SW 1271 (cell line): ENCODE measurements around the gene C2CD3.

Experiments used
- DNase-seq, 2 experiments: peaks; one replicate each; lab custom pipeline; 2025; lab: John Stamatoyannopoulos, UW

The C2CD3 gene

DNA sequence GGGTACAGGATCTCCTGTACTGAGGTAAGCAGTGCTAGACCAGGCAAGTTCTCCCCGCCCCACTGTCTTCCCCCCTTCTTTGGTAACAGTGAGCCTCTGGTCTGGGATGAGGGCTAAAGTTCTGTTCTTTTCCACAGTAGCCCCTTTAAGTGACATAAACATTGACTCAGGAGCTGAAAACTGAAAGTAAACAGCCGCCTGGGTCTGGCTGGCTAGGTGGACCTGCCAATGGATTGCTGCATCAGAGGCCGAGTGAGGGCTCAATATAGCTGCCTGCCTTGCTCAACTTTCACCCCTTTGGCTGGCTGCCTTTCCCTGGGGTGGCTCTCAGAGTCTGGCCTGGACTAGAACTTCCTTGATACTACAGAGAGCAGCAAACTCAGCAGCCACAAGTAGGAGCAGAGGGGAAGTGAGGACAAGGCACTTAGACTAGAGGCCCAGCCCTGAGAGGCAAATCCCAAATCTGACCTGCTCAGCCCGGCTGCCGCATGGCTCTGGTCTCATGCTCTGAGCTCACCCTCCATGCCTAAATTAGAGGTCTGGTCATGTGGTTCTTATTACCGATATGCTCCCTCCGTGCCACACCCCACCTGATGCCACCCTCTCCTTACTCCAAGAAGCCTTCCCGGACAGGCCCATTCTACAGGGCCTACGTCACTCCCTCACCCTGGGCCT lies 152.3 kb downstream of the C2CD3 start:
- no peak for DNase-seq

DNA sequence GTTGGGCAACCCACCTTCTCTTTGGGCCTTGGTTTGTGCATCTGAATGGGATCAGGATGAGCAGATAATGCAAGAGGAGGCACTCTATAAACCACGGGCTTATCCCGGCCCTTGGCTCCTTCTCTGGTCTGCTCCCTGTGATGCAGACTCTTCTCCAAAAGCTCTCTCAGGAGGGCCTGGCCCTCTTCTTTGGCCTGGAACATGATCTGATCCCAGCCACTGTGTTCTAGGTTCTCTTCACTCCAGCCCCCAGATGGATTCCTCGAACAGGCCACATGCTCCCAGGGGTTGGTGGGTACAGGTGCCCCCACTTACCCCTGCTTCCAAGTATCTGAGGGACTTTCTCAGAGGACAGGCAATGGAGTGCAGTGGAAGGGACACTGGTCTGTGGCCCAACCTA lies 153.2 kb downstream of the C2CD3 start:
- DNase-seq, result no peak

DNA sequence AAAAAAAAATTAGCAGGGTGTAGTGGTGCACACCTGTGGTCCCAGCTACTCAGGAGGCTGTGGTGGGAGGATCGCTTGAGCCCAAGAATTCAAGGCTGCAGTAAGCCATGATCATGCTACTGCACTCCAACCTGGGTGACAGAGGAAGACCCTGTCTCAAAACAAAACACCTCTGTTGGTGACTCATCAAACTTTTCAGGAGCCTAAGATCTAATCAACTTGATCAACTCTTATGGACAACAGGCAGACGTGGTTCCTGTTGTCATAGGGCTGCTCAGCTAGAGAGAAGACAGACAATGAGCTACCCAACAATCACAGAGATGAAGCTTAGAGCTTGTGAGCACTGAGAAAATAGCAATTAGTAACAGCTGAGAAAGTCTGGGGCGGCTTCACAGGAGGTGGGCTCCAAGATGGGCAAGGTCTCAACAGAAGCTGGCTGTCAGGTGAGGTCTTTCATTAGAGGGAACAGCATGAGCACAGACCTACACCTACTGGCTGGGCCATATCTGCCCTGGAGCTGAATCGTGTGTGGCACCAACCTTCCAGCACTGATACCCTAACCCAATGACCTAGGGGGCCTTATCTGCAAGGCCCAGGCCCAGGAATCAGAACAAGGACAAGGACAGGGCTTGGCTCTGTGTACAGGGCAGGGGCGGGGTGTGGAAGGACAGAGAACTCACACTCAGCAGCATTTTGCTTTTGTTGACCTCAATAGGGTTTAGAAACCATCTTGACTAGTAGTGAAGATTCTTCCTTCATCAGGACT lies 154.7 kb downstream of the C2CD3 start:
- DNase-seq, result no peak

DNA sequence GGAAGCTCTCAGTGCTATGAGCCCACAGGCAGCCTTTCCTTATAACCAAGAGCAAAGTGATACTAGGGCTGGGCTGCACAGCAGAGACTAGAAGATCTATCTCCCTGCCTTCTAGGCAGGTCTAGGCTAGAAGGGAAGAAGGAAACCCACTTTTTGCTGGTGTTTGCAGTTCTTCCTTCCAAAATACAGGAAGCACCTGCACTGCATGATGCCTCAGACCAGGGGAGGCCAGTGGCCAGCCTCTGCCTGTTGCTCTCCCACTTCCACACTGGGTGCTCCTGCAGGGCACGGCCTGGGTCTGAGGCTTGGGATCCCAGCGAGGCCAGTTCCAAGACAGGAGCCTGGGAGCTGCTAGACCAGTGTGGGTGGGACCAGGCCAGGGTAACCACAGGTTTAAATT lies 155.9 kb downstream of the C2CD3 start:
- no peak for DNase-seq

DNA sequence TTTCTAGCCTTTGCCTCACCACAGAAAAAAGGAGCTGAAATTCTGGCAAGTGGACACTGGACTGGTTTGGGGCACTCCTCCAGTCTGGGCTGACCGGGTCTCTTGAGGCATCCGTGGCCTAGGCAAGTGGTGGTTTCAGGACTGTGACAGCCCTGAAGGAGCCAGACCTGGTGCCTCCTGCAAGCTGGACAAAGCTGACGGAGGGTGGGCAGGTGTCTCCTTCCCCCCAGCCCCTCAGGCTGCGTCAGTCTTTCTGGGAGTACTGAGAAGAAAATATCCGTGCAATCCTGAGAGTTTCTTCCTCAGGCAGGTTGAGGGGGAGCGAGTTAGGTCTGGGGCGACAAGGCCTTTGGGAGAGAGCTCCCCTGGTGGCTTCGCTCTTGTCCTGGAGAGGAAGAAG lies 157.7 kb downstream of the C2CD3 start:
- DNase-seq, result no peak

DNA sequence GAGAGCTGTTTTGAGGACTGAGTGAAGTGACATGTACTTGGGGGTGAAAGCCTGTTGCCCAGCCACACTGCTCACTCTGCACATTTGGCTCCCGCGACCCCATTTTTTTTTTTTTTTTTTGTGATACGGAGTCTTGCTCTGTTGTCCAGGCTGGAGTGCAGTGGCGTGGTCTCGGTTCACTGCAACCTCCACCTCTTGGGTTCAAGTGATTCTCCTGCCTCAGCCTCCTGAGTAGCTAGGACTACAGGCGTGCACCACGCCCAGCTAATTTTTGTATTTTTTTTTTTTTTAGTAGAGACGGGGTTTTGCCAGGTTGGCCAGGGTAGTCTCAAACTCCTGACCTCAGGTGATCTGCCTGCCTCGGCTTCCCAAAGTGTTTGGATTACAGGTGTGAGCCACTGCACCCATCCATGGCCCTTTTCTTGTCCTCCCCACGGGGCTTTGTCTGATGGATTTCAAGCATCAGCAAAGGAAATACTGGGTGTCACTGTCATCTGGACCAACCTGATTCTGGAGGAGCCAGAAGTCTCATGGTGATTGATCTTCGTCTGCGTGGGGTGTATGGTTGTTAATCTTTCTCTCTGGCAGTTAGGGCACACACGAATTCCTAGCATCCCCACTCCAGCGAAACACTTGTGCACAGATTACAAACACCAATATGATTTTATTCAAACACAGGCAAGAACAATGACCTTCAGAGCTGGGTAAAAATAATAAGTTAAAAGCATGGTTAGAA lies 158.6 kb downstream of the C2CD3 start:
- no peak for DNase-seq

DNA sequence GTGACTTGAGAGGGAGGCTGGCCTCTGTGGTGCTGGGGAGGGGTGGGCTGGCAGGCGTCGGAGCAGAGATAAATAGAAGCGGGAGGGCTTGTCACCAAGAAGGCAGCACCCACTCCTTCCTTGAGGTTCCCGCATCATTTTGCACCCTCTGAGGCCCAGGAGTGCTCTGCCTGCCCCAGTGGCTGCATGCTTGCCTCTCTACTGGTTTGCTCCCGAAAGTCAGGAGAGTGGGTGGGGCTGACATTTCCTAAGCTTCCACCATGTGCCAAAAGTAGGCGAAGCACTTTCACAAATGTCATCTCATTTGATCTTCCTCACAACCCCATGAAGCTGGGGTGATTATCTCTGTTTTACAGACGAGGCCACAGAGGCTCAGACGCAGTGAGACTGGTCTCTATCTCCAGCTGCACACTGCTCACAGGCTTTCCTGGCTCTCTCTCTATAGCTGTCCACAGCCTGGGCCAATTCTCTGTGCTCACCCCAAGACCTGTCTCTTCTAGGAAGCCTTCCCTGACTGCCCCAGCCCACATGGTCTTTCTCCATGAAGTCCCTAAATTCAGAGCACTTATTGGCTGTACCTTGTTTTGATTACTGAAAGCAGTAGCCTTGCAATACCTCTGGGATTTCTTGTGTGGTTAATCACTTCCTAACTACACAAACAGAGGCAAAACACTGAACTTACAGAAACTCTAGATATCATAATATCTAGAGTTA lies 159.3 kb downstream of the C2CD3 start:
- DNase-seq, result no peak

DNA sequence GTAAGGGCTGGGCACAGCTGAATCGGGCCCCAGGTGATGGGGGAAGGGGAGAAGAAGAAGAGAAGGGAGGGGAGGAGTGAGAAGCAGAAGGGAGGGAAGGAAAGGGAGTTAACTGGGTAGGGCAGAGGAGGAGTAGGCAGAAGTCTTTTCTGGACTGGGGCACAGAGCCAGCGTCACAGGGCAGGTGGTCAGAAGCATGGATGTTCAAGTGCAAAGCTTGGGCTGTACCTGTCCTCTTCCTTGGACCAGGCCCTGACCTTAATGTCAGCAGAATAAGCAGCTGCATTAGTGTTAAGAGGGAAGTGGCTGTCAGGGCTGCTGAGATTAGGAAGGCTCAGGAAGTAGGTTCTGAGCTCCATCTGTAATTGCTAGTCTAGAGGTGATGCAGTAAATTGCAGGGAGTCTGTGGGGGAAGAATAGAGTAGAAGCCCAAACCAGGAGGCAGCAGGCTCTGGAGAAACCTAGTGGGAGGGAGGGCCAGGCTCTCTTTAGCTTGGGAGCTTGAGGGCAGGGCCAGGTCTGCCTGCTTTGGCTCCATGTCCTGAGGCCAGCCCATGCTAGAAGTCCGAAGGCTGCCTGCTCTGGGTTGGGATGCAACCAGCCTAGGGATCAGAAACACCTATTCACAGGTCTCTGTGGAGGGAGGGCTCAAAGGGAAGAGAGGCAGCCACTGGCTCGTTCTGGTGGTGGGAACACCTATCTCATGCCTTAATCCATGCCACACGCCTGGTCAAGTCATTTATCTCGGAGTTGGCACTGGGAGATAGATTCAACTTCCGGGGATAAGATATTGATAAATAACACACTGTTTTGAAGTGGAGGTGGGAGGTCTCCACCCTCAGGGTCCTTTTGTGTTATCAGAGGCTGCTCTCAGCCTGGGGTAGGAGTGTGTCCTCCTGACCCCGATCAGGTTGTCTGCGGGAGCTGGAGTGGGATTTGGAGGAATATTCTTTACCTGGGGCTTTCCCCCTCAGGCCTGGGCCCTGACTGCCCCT lies 160.2 kb downstream of the C2CD3 start:
- no peak for DNase-seq

DNA sequence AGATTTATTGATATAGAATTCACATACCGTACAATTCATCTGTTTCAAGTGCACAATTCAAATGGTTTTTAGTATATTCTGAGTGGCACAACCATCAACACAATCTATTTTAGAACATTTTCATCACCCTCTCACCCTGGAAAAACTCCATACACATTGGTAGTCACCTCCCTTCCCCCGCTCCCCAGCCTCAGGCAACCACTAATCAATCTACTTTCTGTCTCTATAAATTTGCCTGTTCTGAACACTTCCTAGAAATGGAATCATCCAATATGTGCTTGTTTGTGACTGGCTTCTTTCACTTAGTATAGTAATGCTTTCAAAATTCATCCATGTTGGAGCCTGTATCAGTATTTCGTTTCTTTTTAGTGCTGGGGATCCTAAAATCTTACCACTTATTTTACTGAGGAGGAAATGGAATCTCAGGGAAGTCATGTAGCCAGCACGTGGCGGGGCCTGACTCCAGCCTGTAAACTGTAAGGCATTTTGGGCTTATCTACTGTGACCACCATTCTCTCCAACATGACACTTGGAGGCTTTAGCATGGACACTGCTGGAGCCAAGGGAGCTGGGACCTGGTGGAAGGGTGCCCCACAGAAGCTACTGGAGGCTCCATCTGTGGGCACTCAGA lies 161.0 kb downstream of the C2CD3 start:
- DNase-seq, result no peak

DNA sequence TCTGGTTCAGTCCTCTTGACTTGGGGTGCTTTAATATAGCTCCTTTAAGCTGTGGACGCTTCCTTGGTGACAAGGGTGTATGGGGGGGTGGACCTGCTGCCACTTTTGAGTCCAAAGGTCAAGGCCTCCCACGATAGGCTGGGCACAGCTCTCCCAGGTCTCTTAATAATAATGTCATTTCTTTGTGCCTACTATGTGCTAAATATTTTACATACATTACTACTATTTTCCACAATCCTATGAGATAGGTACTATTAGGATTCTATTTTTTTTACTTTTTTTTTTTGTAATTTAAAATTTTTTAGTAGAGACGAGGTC lies 161.6 kb downstream of the C2CD3 start:
- no peak for DNase-seq

DNA sequence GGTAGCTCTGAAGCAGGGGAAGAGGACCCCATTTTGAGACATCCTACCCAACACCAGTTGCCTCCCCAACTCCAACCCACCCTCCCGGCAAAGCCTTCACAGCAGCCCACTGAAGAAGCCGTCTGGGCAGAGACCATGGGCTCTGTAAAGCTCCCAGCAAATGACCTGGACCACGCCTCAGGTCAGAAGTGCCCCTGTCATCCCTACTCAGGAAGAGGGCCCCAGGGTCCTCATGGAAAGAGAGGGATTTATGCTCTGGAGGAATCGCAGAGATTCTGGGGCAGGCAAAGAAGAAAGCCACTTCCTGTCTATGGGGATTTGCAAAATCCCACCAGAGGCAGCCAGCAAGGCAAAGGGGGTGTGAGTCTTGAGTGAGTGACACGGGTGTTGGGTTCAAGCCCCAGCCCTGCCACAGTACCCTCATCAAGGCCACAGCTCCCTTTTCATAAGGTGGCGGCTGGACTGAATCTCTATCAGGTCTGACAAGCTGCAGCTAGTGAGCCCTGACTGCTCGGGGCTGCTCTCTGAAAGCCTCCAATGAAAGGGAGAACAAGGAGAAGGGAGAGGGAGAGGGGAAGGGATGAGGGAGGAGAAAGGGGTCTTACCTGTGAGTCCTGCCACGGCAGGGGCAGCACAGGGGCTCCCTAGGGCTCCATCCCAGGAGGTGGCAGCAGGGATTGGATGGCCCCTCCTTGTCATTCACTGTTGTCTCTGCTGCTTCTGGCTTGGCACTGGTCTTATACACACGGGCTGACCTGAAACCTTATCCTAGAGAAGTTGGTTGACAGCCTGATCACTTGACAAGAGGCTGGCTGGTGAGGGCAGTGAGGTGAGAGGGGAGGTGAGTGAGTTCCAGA lies 162.2 kb downstream of the C2CD3 start, which contains the start of gene UCP3:
Gene UCP3 (minus strand): TSS at position 713 of the 857 bp plus-strand sequence. CDS start 2,043 bp downstream, outside the sequence.
- DNase-seq, result no peak

DNA sequence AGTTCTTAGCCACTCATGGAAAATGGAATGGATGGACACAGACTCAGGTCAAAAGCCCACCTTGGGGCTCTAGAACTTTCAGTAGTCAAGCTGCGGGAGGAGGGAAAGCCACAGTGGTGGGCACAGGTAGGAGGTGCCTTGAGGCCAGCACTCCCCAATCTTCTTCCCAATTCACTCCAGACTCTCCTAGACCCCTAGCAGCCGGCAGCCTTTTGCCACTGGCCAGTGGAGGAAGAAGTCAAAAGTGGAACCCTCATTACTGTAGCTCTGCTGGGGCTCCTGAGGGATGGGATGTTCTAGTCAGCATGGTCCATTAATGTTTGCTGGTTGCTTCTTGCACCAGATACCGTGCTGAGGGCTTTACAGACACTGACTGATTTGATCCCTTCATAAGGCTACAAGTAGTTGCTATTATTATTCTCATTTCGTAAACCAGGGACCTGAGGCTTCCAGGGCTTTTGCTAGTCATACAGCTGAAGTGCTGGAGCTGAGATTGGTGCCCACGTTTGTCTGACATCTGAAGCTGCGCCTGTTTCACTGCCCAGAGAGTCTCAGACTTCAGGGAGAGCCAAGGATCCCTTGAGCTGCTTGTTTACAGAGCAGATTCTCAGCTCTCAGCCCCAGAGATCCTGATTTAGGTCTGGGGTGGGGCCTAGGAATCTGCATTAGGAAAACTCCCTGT lies 163.0 kb downstream of the C2CD3 start:
- DNase-seq, result no peak

DNA sequence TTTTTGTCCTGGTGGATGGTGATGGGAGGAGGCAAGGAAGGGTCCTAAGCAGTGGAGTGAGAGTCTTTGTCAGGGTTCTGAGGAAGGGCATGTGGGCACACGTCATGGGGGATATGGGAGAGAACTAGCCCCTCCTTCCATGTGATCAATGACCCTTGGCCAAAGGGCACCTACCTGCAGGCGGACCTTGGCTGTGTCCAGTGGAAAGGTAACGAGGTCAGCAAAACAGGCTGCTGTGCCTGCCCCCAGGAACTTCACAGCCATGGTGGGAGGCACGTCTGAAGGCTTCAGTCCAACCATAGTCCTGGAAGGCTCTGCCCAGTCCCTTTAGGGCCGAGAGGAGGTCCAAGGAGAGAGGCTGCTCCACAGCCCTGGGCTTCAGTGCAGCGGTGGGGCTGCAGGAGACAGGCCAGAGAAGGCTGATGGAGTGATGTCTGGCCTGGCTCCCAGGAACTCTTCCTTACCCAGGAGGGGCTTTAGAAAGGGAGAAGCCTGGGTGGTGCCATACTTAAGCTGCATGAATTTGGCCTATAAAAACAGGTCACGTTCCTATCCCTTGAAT lies 164.0 kb downstream of the C2CD3 start:
- DNase-seq, result no peak

DNA sequence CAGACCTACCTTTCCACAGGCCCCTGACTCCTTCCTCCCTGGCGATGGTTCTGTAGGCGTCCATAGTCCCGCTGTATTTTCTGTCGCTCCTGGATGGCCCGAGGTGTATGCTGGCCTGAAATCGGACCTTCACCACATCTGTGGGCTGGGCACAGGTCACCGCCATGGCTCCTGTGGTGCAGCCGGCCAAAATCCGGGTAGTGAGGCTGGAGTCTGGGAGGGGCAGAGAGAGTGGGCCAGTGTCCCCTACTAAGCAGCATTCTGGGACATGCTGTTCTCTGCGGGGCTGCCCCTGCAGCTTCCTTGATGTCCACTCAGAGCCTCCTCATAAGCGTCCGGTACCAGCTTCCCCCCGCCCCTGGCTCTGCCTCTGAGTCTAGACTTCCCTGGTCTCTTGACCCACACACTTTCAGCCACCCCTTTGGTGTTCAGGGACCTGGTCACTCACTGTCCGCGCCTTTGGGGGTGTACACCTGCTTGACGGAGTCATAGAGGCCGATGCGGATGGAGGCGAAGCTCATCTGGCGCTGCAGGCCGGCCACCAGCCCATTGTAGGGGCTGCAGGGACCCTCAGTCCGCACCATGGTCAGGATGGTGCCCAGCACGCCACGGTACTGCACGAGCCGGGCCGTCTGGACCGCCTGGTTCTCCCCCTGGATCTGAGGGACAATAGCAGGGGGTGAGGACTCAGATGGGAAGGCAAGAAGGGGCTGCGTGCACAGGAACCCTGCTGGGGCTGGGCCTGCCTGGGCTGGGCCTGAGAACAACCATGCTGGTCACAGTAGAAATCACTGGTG lies 164.9 kb downstream of the C2CD3 start:
- DNase-seq, result no peak

DNA sequence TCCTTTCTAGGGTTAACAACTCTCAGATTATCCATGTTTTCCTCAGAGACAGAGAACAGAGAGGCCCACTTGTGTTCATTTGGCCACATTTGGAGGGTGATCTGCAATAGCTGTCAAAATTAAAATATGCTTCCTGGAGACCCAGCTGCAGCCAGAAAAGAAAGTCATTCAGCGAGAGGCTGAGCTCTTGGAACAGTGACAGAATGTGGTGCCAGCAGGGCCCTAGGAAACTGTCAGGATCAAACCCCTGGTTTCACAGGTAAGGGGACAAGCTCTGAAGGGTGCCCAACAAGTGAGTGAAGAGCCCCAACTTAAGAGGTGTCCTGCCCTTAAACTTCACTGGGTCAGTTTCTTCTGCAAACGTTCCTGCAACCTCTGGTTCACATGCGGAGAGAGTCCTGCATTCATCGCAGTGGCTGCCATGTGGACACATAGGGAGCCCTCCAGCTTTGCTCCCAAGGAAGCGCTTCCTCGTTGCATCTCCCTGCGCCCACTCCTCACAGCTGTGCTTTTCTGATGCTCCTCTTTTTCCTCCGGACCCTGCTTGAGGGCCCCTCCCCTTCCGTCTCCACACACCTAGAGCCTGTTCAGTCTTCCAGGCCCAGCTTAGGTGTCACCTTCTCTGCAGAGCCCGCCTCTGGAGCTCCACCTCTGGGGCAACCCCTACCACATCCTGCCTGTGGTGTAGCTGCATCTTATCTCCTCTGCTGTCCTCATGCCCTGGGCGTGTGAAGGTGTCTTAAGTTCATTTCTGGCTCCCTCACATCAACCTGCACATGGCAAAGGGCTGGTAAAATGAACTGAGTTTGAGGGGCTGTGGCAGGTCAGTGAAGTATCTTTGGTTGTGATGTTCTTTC lies 165.8 kb downstream of the C2CD3 start:
- DNase-seq, result no peak

DNA sequence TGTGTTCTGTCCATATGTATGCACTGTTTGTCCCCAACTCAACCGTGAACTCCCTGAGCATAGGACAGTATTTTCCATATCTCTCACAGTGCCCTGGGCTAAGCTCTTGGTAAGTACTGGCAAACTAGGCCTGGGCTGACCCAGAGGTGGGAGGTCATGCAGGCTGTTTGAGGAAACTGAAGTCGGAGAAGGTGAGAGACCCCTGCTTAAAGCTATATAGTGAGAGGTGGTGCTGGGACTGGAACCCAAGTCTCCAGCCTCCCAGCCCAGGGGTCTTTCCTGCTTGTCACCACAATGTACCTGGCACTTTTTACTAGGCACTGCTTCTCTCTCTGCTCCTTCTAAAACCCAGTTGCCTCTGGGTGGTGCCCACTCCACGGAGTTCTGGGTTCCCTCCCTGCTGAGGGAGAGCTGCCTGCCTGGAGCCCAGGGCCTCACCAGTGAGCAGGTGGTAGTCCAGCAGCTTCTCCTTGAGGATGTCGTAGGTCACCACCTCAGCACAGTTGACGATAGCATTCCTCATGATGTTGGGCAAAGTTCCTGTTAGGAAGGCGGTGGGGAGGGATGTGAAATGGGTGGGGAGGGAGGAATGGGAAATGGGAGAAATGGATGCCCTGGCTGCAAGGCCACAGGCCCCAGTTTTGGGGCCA lies 166.6 kb downstream of the C2CD3 start:
- DNase-seq, result no peak

DNA sequence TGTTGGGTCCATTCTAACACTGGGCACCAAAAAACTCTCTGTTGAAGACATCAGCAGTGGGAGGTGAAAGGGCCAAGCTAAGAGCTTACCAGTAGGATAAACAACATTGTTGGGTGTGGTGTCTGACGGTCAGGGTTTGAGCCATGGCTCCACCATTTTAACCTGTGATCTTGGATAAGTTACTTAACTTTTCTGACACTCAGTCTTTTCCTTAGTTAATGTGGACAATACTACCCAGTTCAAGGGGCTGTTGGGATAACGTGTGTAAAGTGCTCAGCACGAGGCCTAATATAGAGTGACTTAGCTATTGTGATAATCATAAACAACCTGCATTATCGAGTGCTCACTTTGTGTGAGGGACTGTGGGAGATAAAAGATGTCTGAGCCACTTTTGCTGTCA lies 168.0 kb downstream of the C2CD3 start:
- DNase-seq, result no peak
